Measurements from ENCODE around the gene LAMB1.
"Not testable (repeated sequence)": the region's sequence is repeated elsewhere in the genome, so short reads cannot be mapped to it uniquely, and the experiment has no call there.

Gene LAMB1

DNA sequence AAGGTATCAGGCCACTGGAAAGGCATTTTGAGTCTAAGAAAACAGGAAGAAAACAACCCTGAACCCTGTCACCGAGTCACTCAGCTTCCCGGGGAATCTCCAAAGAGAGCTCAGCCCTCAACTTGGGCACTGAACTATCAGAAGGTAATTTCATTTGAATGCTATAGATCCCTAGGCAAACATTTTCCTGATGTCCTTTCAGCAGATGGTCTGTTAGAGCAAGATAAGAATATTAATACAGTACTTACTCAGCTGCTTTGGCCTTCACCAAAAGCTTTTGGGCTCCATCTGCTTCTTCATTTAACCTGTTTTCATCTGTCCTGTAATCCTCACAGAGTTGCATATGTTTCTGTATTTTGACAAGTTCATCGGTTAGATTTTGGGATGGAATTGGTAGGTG is 34.2 kb upstream of the LAMB1 start:
- no peak overlapping the region for H3K4me2 ChIP-seq (ENCODE audit: low read depth, low read length)
- H3K9me3 ChIP-seq (replicated peaks; ENCODE audit: insufficient read depth, low read length), result no peaks in the 10 kb centered on the region
- no peaks in the 10 kb centered on the region for H3K36me3 ChIP-seq (replicated peaks; ENCODE audit: insufficient read depth, low read length)
- H3F3A ChIP-seq (ENCODE audit: insufficient read depth, low read length), result no peaks in the 10 kb centered on the region
- H3K27ac ChIP-seq (ENCODE audit: low read length), result no peak overlapping the region
- no peaks in the 10 kb centered on the region for H3K9me2 ChIP-seq (replicated peaks; ENCODE audit: insufficient read depth, low read length)
- TF ChIP-seq EZH2phosphoT487 (IDR thresholded peaks at IDR 0.05; ENCODE audit: low read length) (no peak), EZH2 (optimal IDR thresholded peaks at IDR 0.05; ENCODE audit: low read depth, low read length) (no peak)
- TF ChIP-seq, protein P1, sequence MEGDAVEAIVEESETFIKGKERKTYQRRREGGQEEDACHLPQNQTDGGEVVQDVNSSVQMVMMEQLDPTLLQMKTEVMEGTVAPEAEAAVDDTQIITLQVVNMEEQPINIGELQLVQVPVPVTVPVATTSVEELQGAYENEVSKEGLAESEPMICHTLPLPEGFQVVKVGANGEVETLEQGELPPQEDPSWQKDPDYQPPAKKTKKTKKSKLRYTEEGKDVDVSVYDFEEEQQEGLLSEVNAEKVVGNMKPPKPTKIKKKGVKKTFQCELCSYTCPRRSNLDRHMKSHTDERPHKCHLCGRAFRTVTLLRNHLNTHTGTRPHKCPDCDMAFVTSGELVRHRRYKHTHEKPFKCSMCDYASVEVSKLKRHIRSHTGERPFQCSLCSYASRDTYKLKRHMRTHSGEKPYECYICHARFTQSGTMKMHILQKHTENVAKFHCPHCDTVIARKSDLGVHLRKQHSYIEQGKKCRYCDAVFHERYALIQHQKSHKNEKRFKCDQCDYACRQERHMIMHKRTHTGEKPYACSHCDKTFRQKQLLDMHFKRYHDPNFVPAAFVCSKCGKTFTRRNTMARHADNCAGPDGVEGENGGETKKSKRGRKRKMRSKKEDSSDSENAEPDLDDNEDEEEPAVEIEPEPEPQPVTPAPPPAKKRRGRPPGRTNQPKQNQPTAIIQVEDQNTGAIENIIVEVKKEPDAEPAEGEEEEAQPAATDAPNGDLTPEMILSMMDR (IDR thresholded peaks at IDR 0.05; ENCODE audit: low read length), result no peak
- H3K9ac ChIP-seq (ENCODE audit: low read length), result no peak overlapping the region
- H3K27me3 ChIP-seq (replicated peaks; ENCODE audit: insufficient read depth, low read length), result no peaks in the 10 kb centered on the region
- H4K20me1 ChIP-seq (ENCODE audit: insufficient read depth, low read length), result no peaks in the 10 kb centered on the region
- no peaks in the 10 kb centered on the region for H3K79me2 ChIP-seq (ENCODE audit: low read length)
- H3K4me1 ChIP-seq (ENCODE audit: low read length), result no peaks in the 10 kb centered on the region
- DNase-seq, result no peak
- H3K4me3 ChIP-seq (ENCODE audit: low read length), result no peak overlapping the region
- H2AFZ ChIP-seq (ENCODE audit: low read length), result no peak overlapping the region

DNA sequence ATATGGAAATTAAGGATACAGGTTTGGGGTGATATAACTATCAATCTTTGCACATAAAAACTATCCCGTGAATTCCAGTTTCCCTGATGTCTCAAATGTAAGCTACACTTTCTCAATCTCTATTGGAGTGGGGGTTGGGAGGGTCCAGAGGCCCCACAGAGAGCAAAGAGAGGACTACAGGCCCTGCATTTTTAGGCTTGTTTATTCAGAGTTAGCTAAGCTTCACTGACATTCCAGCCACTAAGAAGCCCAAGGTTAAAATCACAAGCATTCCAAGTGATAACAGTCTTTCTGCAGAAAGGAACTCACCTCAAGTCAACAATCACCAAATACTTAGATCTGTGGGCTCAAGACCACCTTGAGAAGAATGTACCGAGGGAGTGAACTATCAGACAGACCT is 31.6 kb upstream of the LAMB1 start:
- no peaks in the 10 kb centered on the region for H3K9me2 ChIP-seq (replicated peaks; ENCODE audit: insufficient read depth, low read length)
- TF ChIP-seq EZH2phosphoT487 (IDR thresholded peaks at IDR 0.05; ENCODE audit: low read length) (no peak), EZH2 (optimal IDR thresholded peaks at IDR 0.05; ENCODE audit: low read depth, low read length) (no peak)
- TF ChIP-seq, protein P1 (IDR thresholded peaks at IDR 0.05; ENCODE audit: low read length), result no peak

DNA sequence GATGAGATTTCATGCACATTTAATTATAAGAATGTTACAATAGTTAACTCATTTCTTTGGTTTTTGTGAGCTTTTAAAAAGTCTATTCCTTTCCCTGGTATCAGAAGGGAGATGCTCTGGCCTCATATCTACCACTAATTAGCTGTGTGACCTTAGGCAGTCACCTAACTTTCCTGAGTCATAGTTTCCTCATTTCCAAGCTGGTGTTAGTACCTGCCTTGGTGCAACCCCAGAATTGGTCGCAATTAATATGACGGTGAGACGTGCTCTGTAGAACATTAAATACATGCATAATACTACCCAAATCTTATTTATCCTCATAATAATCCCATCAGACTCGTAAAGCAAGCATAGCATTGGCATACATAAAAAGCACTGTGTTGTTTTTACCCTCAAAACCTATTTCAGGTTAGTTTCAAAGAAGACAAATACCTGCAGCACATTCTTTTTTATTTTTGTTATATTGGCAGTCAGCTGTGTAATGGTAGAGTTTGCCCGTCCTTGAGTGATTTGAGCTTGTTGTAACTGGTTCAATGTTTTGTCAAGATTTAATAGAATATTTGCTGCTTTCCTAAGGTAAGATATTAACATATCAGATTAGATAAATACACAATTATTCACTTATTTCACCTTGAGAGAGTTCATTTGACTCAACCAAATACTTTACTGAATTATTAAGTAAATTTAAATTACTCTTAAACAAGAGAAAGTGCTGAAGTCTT is 31.0 kb upstream of the LAMB1 start:
- H3K27ac ChIP-seq (ENCODE audit: low read length), result no peak overlapping the region
- H3K79me2 ChIP-seq (ENCODE audit: low read length), result no peaks in the 10 kb centered on the region
- no peak overlapping the region for H2AFZ ChIP-seq (ENCODE audit: low read length)
- no peaks in the 10 kb centered on the region for H3K36me3 ChIP-seq (replicated peaks; ENCODE audit: insufficient read depth, low read length)
- H3K9me2 ChIP-seq (replicated peaks; ENCODE audit: insufficient read depth, low read length), result no peaks in the 10 kb centered on the region
- no peak overlapping the region for H3K4me2 ChIP-seq (ENCODE audit: low read depth, low read length)
- H3K4me3 ChIP-seq (ENCODE audit: low read length), result no peak overlapping the region
- H4K20me1 ChIP-seq (ENCODE audit: insufficient read depth, low read length), result no peaks in the 10 kb centered on the region
- no peaks in the 10 kb centered on the region for H3F3A ChIP-seq (ENCODE audit: insufficient read depth, low read length)
- H3K9me3 ChIP-seq (replicated peaks; ENCODE audit: insufficient read depth, low read length), result no peaks in the 10 kb centered on the region
- DNase-seq, result no peak
- no peaks in the 10 kb centered on the region for H3K27me3 ChIP-seq (replicated peaks; ENCODE audit: insufficient read depth, low read length)
- H3K4me1 ChIP-seq (ENCODE audit: low read length), result no peaks in the 10 kb centered on the region
- H3K9ac ChIP-seq (ENCODE audit: low read length), result no peak overlapping the region
- TF ChIP-seq, protein P1 (IDR thresholded peaks at IDR 0.05; ENCODE audit: low read length), result no peak
- TF ChIP-seq EZH2phosphoT487 (IDR thresholded peaks at IDR 0.05; ENCODE audit: low read length), result no peak
- TF ChIP-seq EZH2 (optimal IDR thresholded peaks at IDR 0.05; ENCODE audit: low read depth, low read length), result no peak

More for the DNA sequence above, 31.6 kb upstream of the LAMB1 start:
- no peaks in the 10 kb centered on the region for H3K36me3 ChIP-seq (replicated peaks; ENCODE audit: insufficient read depth, low read length)
- no peaks in the 10 kb centered on the region for H3K9me3 ChIP-seq (replicated peaks; ENCODE audit: insufficient read depth, low read length)
- DNase-seq, result no peak
- H3K27ac ChIP-seq (ENCODE audit: low read length), result no peak overlapping the region
- H3K4me3 ChIP-seq (ENCODE audit: low read length), result no peak overlapping the region
- H3K9ac ChIP-seq (ENCODE audit: low read length), result no peak overlapping the region
- no peak overlapping the region for H2AFZ ChIP-seq (ENCODE audit: low read length)
- H3K27me3 ChIP-seq (replicated peaks; ENCODE audit: insufficient read depth, low read length), result no peaks in the 10 kb centered on the region
- no peak overlapping the region for H3K4me2 ChIP-seq (ENCODE audit: low read depth, low read length)
- H3F3A ChIP-seq (ENCODE audit: insufficient read depth, low read length), result no peaks in the 10 kb centered on the region
- H3K79me2 ChIP-seq (ENCODE audit: low read length), result no peaks in the 10 kb centered on the region
- no peaks in the 10 kb centered on the region for H3K4me1 ChIP-seq (ENCODE audit: low read length)
- no peaks in the 10 kb centered on the region for H4K20me1 ChIP-seq (ENCODE audit: insufficient read depth, low read length)

DNA sequence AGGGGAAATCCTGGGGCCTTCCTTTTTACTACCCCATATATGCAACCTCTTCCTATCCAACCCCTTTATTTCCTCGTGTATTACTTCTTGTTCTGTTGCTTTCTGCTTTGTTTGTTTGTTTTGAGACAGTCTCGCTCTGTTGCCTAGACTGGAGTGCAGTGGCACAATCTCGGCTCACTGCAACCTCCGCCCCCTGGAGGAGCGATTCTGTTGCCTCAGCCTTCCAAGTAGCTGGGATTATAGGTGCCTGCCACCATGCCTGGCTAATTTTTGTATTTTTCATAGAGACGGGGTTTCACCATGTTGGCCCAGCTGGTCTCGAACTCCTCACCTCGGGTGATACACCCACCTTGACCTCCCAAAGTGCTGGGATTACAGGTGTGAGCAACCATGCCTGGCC is 30.3 kb upstream of the LAMB1 start:
- not testable (repeated sequence) for H4K20me1 ChIP-seq (ENCODE audit: insufficient read depth, low read length); H3K27ac ChIP-seq (ENCODE audit: low read length); DNase-seq; H3K9me2 ChIP-seq (replicated peaks; ENCODE audit: insufficient read depth, low read length); H3K9me3 ChIP-seq (replicated peaks; ENCODE audit: insufficient read depth, low read length); H3K9ac ChIP-seq (ENCODE audit: low read length); H3K27me3 ChIP-seq (replicated peaks; ENCODE audit: insufficient read depth, low read length); H3K4me2 ChIP-seq (ENCODE audit: low read depth, low read length); H3K4me3 ChIP-seq (ENCODE audit: low read length); H3F3A ChIP-seq (ENCODE audit: insufficient read depth, low read length); H3K36me3 ChIP-seq (replicated peaks; ENCODE audit: insufficient read depth, low read length); H3K79me2 ChIP-seq (ENCODE audit: low read length); H3K4me1 ChIP-seq (ENCODE audit: low read length); H2AFZ ChIP-seq (ENCODE audit: low read length)

Data from MM.1S (cell line).